ENCODE results near the gene ERCC6.

- no peak for TF ChIP-seq CTCF (IDR thresholded peaks at IDR 0.05)
- TF ChIP-seq POLR2A (IDR thresholded peaks at IDR 0.05) = no peak
Measured at GRCh38 chr10:49508249-49508648, 30.7 kb downstream of the ERCC6 start.

Measured in testis (tissue), 2 donors.